Caco-2 (cell line): ENCODE measurements around the gene FAP. TPM values are rescaled to one million over a fixed set of nuclear protein-coding genes. Genes with fewer than 3 reads are reported as not detected.

Experiments
- BruUV-seq: library from RNA; stranded (reverse); fragments of 400-500 nt; replicated peaks from 2 replicates; lab custom pipeline; 2021; lab: Mats Ljungman, UMichigan
- CTCF ChIA-PET: fragments of 300-600 bp; sonication (Branson Sonifier 250); formaldehyde crosslinking; loops from one replicate; lab custom pipeline; 2022; ENCODE audit warnings: antibody characterized with exemption; lab: Charles Lee
- POLR2A ChIA-PET: fragments of 300-600 bp; sonication (Branson Sonifier 250); formaldehyde crosslinking; loops from one replicate; lab custom pipeline; 2022; ENCODE audit warnings: antibody characterized with exemption; lab: Charles Lee
- DNase-seq, 2 experiments: peaks; one replicate each; pipeline versions ENCODE4 v3.0.0 to v3.0.0-alpha.2; 2020 to 2022
- H3K27me3 ChIP-seq: replicated peaks from 2 replicates; pipeline ENCODE4 v1.6.0; 2011; ENCODE audit warnings: low read length; ENCODE audit not compliant: control insufficient read depth, insufficient read depth
- H3K36me3 ChIP-seq: 2 replicates; pipeline ENCODE4 v1.5.1; 2011; ENCODE audit warnings: low read length; ENCODE audit not compliant: control insufficient read depth, insufficient read depth
- H3K4me1 ChIP-seq: fragments of 250-450 bp; sonication (Bioruptor Pico); 2 replicates; pipeline ENCODE4 v1.5.1; 2020; ENCODE audit warnings: mild to moderate bottlenecking
- H3K4me3 ChIP-seq: 2 replicates; pipeline ENCODE4 v1.5.1; 2011; ENCODE audit warnings: low read depth, mild to moderate bottlenecking, control low read depth, low read length
- H3K9me3 ChIP-seq: fragments of 250-450 bp; sonication (Bioruptor Pico); 2 replicates; pipeline ENCODE4 v1.5.1; 2020; ENCODE audit warnings: mild to moderate bottlenecking, moderate library complexity
- H3K27ac Mint-ChIP-seq: one replicate; pipeline ENCODE4 v1.8.0; 2022; ENCODE audit warnings: mixed read lengths; ENCODE audit not compliant: unreplicated experiment
- H3K27me3 Mint-ChIP-seq: one replicate; pipeline ENCODE4 v1.8.0; 2022; ENCODE audit warnings: mixed read lengths; ENCODE audit not compliant: insufficient read depth, unreplicated experiment
- H3K36me3 Mint-ChIP-seq: one replicate; pipeline ENCODE4 v1.8.0; 2022; ENCODE audit warnings: mild to moderate bottlenecking, mixed read lengths; ENCODE audit not compliant: insufficient read depth, unreplicated experiment
- H3K4me1 Mint-ChIP-seq: one replicate; pipeline ENCODE4 v1.8.0; 2022; ENCODE audit warnings: low read depth, mixed read lengths; ENCODE audit not compliant: unreplicated experiment
- H3K4me3 Mint-ChIP-seq: one replicate; pipeline ENCODE4 v1.8.0; 2022; ENCODE audit warnings: mild to moderate bottlenecking, moderate library complexity, mixed read lengths; ENCODE audit not compliant: unreplicated experiment
- H3K9me3 Mint-ChIP-seq: one replicate; pipeline ENCODE4 v1.8.0; 2022; ENCODE audit warnings: mixed read lengths; ENCODE audit not compliant: unreplicated experiment
- intact Hi-C: fragments of 100-400 bp; cut with micrococcal nuclease; formaldehyde crosslinking; loops from one replicate; pipeline ENCODE4 v1.10.0; 2022; ENCODE audit not compliant: unreplicated experiment
- total RNA-seq: library from RNA; stranded (reverse); gene quantifications from 2 replicates; pipeline ENCODE4 v1.2.3, GENCODE V29; 2022
- TF ChIP-seq, protein P1 (sequence below), 2 experiments: fragments of 200-600 bp in 1 of 2; IDR thresholded peaks; 1 replicate in 1 of 2; 2 replicates in 1 of 2; pipeline versions ENCODE4 v1.5.1 to v1.8.0; 2011 to 2022; ENCODE audit warnings: antibody characterized with exemption in 1 of 2, control low read depth in 1 of 2, inconsistent platforms in 1 of 2, low read depth in 1 of 2, low read length in 1 of 2, mild to moderate bottlenecking in 1 of 2, moderate library complexity in 1 of 2; ENCODE audit not compliant: insufficient read depth in 1 of 2, severe bottlenecking in 1 of 2, unreplicated experiment in 1 of 2

FAP gene
- total RNA-seq, 1 experiment from 2014 or later, result not detected

DNA sequence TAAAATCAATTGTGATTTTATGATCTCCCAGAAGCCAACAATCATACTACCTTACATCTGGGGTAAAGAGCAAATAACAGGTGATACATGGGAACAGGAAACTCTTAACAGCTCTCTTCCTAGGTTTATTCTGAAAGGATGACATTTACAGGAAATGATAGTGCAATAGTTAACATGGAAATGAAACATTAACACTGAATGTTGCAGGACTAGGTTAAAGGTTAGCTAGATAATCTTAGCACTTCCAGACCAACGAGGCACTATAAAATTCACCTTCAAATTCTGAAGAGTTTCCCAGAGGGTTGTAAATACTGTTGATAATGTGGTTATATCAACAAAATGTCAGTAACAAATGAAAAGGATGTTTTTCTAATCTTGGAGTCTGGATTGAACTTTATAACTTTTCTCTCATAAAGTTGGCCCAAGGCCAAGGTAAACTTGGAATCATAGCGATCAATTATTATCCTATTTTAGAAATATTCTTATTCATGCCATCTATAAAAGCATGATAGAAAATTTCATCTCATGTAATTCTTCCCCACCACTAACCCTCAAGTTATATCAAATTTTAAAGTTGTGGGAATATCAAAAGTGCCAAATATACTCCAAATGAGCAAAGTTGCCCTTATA, 58.3 kb downstream of the FAP start:
- no TSS peak for BruUV-seq

DNA sequence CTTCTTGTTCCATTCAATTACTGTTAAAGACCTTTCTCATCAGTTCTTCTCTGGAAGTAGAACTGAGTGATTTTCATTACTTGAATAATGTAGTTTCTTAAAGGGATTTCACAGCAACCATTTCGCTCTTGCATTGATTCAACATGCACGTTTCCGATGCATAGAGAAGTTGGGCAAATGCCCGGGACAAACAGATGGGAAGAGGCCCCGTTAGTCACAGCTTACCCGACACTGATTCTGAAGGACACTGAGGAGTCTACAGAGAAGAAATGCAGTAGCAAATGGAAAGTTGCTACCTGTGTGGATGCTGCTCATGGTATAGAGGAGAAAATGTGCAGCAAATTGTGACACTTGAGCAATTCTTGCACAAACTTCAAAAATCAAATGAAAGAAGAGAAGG, 58.9 kb downstream of the FAP start:
- Mint-ChIP-seq H3K4me3 (no peak overlapping the region), H3K36me3 (no peaks in the 10 kb centered on the region), H3K27ac (no peak overlapping the region), H3K9me3 (no peaks in the 10 kb centered on the region), H3K4me1 (no peaks in the 10 kb centered on the region), H3K27me3 (peaks cover 17% of the 10 kb centered on the region)
- ChIA-PET CTCF (no interaction called here), POLR2A (no interaction called here)
- Histone ChIP-seq H3K9me3 (no peaks in the 10 kb centered on the region), H3K36me3 (no peaks in the 10 kb centered on the region), H3K4me3 (no peak overlapping the region), H3K27me3 (no peaks in the 10 kb centered on the region), H3K4me1 (peaks cover 3% of the 10 kb centered on the region; the same call in 1 of the 2 replicates)
- intact Hi-C loops, result no loop called here
- DNase-seq, result no peak
- BruUV-seq, result no TSS peak
- TF ChIP-seq, protein P1, sequence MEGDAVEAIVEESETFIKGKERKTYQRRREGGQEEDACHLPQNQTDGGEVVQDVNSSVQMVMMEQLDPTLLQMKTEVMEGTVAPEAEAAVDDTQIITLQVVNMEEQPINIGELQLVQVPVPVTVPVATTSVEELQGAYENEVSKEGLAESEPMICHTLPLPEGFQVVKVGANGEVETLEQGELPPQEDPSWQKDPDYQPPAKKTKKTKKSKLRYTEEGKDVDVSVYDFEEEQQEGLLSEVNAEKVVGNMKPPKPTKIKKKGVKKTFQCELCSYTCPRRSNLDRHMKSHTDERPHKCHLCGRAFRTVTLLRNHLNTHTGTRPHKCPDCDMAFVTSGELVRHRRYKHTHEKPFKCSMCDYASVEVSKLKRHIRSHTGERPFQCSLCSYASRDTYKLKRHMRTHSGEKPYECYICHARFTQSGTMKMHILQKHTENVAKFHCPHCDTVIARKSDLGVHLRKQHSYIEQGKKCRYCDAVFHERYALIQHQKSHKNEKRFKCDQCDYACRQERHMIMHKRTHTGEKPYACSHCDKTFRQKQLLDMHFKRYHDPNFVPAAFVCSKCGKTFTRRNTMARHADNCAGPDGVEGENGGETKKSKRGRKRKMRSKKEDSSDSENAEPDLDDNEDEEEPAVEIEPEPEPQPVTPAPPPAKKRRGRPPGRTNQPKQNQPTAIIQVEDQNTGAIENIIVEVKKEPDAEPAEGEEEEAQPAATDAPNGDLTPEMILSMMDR (IDR thresholded peaks at IDR 0.05; ENCODE audit: insufficient read depth in 1 of 2, low read depth in 1 of 2, low read length in 1 of 2, severe bottlenecking in 1 of 2, unreplicated experiment in 1 of 2), result no peak

More for the DNA sequence above, 58.3 kb downstream of the FAP start:
- Mint-ChIP-seq H3K4me1 (no peaks in the 10 kb centered on the region), H3K27ac (no peak overlapping the region), H3K9me3 (no peaks in the 10 kb centered on the region), H3K4me3 (no peak overlapping the region), H3K27me3 (peaks cover 17% of the 10 kb centered on the region), H3K36me3 (no peaks in the 10 kb centered on the region)
- POLR2A ChIA-PET, result no interaction called here
- Histone ChIP-seq H3K4me1 (peaks cover 3% of the 10 kb centered on the region; the same call in 1 of the 2 replicates), H3K27me3 (no peaks in the 10 kb centered on the region), H3K36me3 (no peaks in the 10 kb centered on the region), H3K4me3 (no peak overlapping the region), H3K9me3 (no peaks in the 10 kb centered on the region)
- TF ChIP-seq, protein P1 (IDR thresholded peaks at IDR 0.05; ENCODE audit: insufficient read depth in 1 of 2, low read depth in 1 of 2, low read length in 1 of 2, severe bottlenecking in 1 of 2, unreplicated experiment in 1 of 2), result no peak
- no peak for DNase-seq
- intact Hi-C loops, result no loop called here
- CTCF ChIA-PET, result no interaction called here

DNA sequence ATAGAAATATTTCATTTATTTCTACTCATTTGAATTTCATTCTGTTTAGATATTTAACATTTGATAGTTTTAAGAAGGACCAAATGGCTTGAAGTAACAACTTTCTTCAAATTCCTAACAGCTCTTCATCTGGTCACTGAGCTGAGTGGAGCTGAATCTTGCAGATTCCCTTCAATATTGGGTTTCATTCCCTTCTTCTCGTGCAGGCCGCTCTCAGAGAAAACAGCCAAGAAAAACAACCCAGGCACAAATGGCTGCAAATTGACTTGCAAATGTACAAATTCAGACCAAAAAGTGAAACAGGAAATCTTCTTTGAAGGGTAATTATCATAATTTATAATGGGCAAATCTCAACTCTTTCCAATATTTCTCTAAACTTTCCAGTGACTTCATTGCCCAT, 60.9 kb downstream of the FAP start:
- Histone ChIP-seq H3K9me3 (no peaks in the 10 kb centered on the region), H3K4me3 (no peak overlapping the region), H3K4me1 (peaks cover 3% of the 10 kb centered on the region; the same call in 1 of the 2 replicates), H3K27me3 (no peaks in the 10 kb centered on the region), H3K36me3 (no peaks in the 10 kb centered on the region)
- intact Hi-C loops, result no loop called here
- Mint-ChIP-seq H3K27ac (no peak overlapping the region), H3K4me3 (no peak overlapping the region), H3K27me3 (peaks cover 17% of the 10 kb centered on the region), H3K36me3 (no peaks in the 10 kb centered on the region), H3K4me1 (no peaks in the 10 kb centered on the region), H3K9me3 (no peaks in the 10 kb centered on the region)
- DNase-seq, result no peak
- TF ChIP-seq, protein P1 (IDR thresholded peaks at IDR 0.05; ENCODE audit: insufficient read depth in 1 of 2, low read depth in 1 of 2, low read length in 1 of 2, severe bottlenecking in 1 of 2, unreplicated experiment in 1 of 2), result no peak
- BruUV-seq, result no TSS peak
- CTCF ChIA-PET, result no interaction called here
- POLR2A ChIA-PET, result no interaction called here
